DOHH2 (cell line): ENCODE results near the gene GNL1.

Experiments
- H3F3A ChIP-seq: fragments of 200-600 bp; sonication (generic), shearing (Covaris generic); 2 replicates; pipeline ENCODE4 v1.6.0; 2016; ENCODE audit warnings: antibody characterized with exemption, mild to moderate bottlenecking; ENCODE audit not compliant: control insufficient read depth, insufficient read depth
- H3K27ac ChIP-seq: fragments of 200-600 bp; sonication (generic); 2 replicates; pipeline ENCODE4 v1.5.1; 2014; ENCODE audit warnings: low read depth, mild to moderate bottlenecking, low read length, moderate library complexity
- H3K27me3 ChIP-seq: fragments of 200-600 bp; sonication (generic); 2 replicates; pipeline ENCODE4 v1.6.1; 2014; ENCODE audit warnings: mild to moderate bottlenecking, low read length, mixed read lengths; ENCODE audit not compliant: control insufficient read depth
- H3K36me3 ChIP-seq: fragments of 200-600 bp; sonication (generic); 2 replicates; pipeline ENCODE4 v1.6.1; 2014; ENCODE audit warnings: mild to moderate bottlenecking, low read length, moderate library complexity, mixed read lengths; ENCODE audit not compliant: control insufficient read depth
- H3K4me1 ChIP-seq: fragments of 200-600 bp; sonication (generic); 2 replicates; pipeline ENCODE4 v1.6.1; 2014; ENCODE audit warnings: mild to moderate bottlenecking, low read length, mixed read lengths; ENCODE audit not compliant: control insufficient read depth
- H3K4me2 ChIP-seq: fragments of 200-600 bp; sonication (generic); 2 replicates; pipeline ENCODE4 v1.6.0; 2014; ENCODE audit warnings: mild to moderate bottlenecking, low read length, moderate library complexity
- H3K4me3 ChIP-seq: fragments of 200-600 bp; sonication (generic); 2 replicates; pipeline ENCODE4 v1.5.1; 2014; ENCODE audit warnings: mild to moderate bottlenecking, low read length, mixed read lengths
- H3K79me2 ChIP-seq: fragments of 200-600 bp; sonication (generic); 2 replicates; pipeline ENCODE4 v1.6.1; 2014; ENCODE audit warnings: mild to moderate bottlenecking, low read length, mixed read lengths; ENCODE audit not compliant: control insufficient read depth
- H3K9me2 ChIP-seq: fragments of 200-600 bp; sonication (generic); replicated peaks from 2 replicates; pipeline ENCODE4 v1.6.1; 2014; ENCODE audit warnings: mild to moderate bottlenecking, low read length, mixed read lengths; ENCODE audit not compliant: control insufficient read depth
- H3K9me3 ChIP-seq: fragments of 200-600 bp; sonication (generic); 2 replicates; pipeline ENCODE4 v1.6.1; 2014; ENCODE audit warnings: antibody characterized with exemption, low read length, mixed read lengths; ENCODE audit not compliant: control insufficient read depth, insufficient read depth
- H4K20me1 ChIP-seq: fragments of 200-600 bp; sonication (generic); 2 replicates; pipeline ENCODE4 v1.6.0; 2014; ENCODE audit warnings: low read depth, mild to moderate bottlenecking, antibody characterized with exemption, low read length, moderate library complexity; ENCODE audit not compliant: control insufficient read depth, insufficient read depth
- EZH2phosphoT487 ChIP-seq: fragments of 200-600 bp; sonication (generic); IDR thresholded peaks from 2 replicates; pipeline ENCODE4 v1.6.1; 2017; ENCODE audit warnings: borderline replicate concordance, mild to moderate bottlenecking, antibody characterized with exemption, low read length, moderate library complexity, mixed read lengths
- TF ChIP-seq, protein P1 (sequence below): fragments of 200-600 bp; sonication (generic); IDR thresholded peaks from one replicate; pipeline ENCODE4 v1.5.1; 2014; ENCODE audit warnings: antibody characterized with exemption, mild to moderate bottlenecking, low read depth, low read length; ENCODE audit not compliant: poor library complexity, severe bottlenecking

Gene GNL1

GRCh38 chr6:30601436-30601814 lies 45.1 kb upstream of the GNL1 start:
- Histone ChIP-seq H3K9me3 (no peaks in the 10 kb centered on the region), H3K4me1 (no peaks in the 10 kb centered on the region), H3K9me2 (no peaks in the 10 kb centered on the region), H3K27me3 (no peaks in the 10 kb centered on the region), H3F3A (peaks cover 25% of the 10 kb centered on the region), H3K4me2 (no peak overlapping the region), H3K4me3 (no peak overlapping the region), H3K79me2 (no peaks in the 10 kb centered on the region), H3K36me3 (peaks cover 74% of the 10 kb centered on the region), H4K20me1 (no peaks in the 10 kb centered on the region), H3K27ac (no peak overlapping the region)
- TF ChIP-seq, protein P1, sequence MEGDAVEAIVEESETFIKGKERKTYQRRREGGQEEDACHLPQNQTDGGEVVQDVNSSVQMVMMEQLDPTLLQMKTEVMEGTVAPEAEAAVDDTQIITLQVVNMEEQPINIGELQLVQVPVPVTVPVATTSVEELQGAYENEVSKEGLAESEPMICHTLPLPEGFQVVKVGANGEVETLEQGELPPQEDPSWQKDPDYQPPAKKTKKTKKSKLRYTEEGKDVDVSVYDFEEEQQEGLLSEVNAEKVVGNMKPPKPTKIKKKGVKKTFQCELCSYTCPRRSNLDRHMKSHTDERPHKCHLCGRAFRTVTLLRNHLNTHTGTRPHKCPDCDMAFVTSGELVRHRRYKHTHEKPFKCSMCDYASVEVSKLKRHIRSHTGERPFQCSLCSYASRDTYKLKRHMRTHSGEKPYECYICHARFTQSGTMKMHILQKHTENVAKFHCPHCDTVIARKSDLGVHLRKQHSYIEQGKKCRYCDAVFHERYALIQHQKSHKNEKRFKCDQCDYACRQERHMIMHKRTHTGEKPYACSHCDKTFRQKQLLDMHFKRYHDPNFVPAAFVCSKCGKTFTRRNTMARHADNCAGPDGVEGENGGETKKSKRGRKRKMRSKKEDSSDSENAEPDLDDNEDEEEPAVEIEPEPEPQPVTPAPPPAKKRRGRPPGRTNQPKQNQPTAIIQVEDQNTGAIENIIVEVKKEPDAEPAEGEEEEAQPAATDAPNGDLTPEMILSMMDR = no peak

DNA sequence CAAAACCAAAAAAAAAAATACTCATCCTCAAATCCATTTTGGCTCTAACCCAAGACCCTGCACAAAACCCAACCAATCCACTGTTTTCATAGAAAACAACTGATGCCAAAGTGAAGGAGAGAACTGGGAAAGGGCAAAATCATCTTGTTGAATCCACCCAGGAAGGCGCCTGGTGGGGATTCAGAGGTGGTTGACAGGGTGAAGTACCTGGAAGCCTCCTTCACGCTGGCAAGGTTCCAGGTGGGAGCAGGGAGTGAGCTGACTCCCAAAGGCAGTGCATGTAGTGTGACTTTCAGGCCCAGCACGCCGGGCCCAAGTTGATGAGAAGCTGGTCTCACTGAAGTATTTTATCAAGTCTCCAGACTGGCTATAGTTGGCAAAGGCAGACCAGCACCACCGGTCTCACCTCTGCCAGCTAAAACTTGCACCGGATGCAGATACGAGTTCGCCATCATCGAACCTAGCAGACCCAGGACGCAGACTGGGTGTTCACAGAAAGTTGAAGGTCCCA lies 44.2 kb upstream of the GNL1 start:
- no peak overlapping the region for H3K4me2 ChIP-seq
- peaks cover 25% of the 10 kb centered on the region for H3F3A ChIP-seq
- H3K9me3 ChIP-seq = no peaks in the 10 kb centered on the region
- peaks cover 66% of the 10 kb centered on the region for H3K36me3 ChIP-seq
- no peak overlapping the region for H3K4me3 ChIP-seq
- H3K27me3 ChIP-seq = no peaks in the 10 kb centered on the region
- no peak overlapping the region for H3K27ac ChIP-seq
- no peaks in the 10 kb centered on the region for H3K4me1 ChIP-seq
- no peak for TF ChIP-seq EZH2phosphoT487
- TF ChIP-seq, protein P1 = no peak
- no peaks in the 10 kb centered on the region for H3K9me2 ChIP-seq
- no peaks in the 10 kb centered on the region for H3K79me2 ChIP-seq
- H4K20me1 ChIP-seq = no peaks in the 10 kb centered on the region

DNA sequence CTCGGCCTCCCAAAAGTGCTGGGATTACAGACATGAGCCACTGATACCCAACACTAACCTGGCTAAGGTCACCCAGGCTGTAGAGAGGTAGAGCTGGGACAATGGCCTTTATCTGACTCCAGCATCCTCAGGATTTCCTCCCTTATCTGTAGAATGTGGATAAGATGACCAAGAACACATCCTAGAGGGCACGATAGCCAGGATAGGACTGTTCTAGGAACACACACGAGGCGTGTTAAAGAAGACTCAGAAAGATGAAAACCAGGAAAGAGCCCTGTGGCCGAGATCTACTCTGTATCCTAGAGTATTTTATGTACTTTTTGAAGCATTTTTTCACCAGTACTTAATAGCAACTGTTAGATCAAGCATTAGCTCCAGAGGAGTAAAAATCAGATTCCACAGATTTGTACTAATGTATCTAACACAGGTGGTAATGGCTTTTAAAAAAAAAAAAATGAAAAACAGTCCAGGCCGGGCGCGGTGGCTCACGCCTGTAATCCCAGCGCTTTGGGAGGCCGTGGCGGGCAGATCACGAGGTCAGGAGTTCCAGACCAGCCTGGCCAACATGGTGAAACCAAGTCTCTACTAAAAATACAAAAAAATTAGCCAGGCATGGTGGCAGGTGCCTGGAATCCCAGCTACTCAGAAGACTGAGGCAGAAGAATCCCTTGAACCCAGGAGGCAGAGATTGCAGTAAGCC lies 43.5 kb upstream of the GNL1 start:
- Histone ChIP-seq H3K9me3 (no peaks in the 10 kb centered on the region), H3K4me1 (no peaks in the 10 kb centered on the region), H3K27ac (no peak overlapping the region), H3K4me3 (no peak overlapping the region), H3K4me2 (no peak overlapping the region), H3F3A (peaks cover 28% of the 10 kb centered on the region), H3K27me3 (no peaks in the 10 kb centered on the region), H3K79me2 (peaks cover 1% of the 10 kb centered on the region; the same call in 1 of the 2 replicates), H3K9me2 (no peaks in the 10 kb centered on the region), H4K20me1 (no peaks in the 10 kb centered on the region; the same call in 1 of the 2 replicates), H3K36me3 (peaks cover 67% of the 10 kb centered on the region)
- TF ChIP-seq, protein P1 = no peak
- no peak for TF ChIP-seq EZH2phosphoT487
